Immature natural killer cell (primary cell): ENCODE data around the gene ICE2. TPM values are rescaled to one million over a fixed set of nuclear protein-coding genes. Genes with fewer than 3 reads are reported as not detected.
A peak's percentile ranks its signal among the peaks of the same experiment; 100 is the strongest.

Experiments used
- DNase-seq, 3 donors: peaks; one replicate each; pipeline ENCODE4 v3.0.0; 2022; ENCODE audit warnings: mixed read lengths in 1 of 3
- H3K27ac Mint-ChIP-seq, 6 donors: one replicate each; pipeline ENCODE4 v1.8.0; 2020; ENCODE audit warnings: mixed read lengths in 6 of 6, mild to moderate bottlenecking in 5 of 6, inconsistent platforms in 4 of 6, moderate library complexity in 3 of 6
- H3K27me3 Mint-ChIP-seq, 3 donors: one replicate each; pipeline ENCODE4 v1.8.0; 2020 to 2021; ENCODE audit warnings: low read depth in 3 of 3, mild to moderate bottlenecking in 3 of 3, mixed read lengths in 3 of 3, moderate library complexity in 3 of 3, inconsistent platforms in 1 of 3
- H3K36me3 Mint-ChIP-seq, 3 donors: one replicate each; pipeline ENCODE4 v1.8.0; 2020; ENCODE audit warnings: mixed read lengths in 3 of 3, inconsistent platforms in 2 of 3, mild to moderate bottlenecking in 2 of 3
- H3K4me1 Mint-ChIP-seq, 2 donors: one replicate each; pipeline ENCODE4 v1.8.0; 2020; ENCODE audit warnings: inconsistent platforms in 2 of 2, mild to moderate bottlenecking in 2 of 2, mixed read lengths in 2 of 2, moderate library complexity in 1 of 2
- H3K4me3 Mint-ChIP-seq, 5 donors: one replicate each; pipeline ENCODE4 v1.8.0; 2020; ENCODE audit warnings: mild to moderate bottlenecking in 5 of 5, mixed read lengths in 5 of 5, inconsistent platforms in 3 of 5, moderate library complexity in 3 of 5
- H3K9me3 Mint-ChIP-seq, 6 donors: one replicate each; pipeline ENCODE4 v1.8.0; 2020; ENCODE audit warnings: mild to moderate bottlenecking in 6 of 6, mixed read lengths in 6 of 6, inconsistent platforms in 4 of 6, moderate library complexity in 3 of 6
- polyA plus RNA-seq, 3 donors: library from polyadenylated mRNA; unstranded; fragments of 300-500 nt; fragmentation: Illumina TruSeq; gene quantifications; one replicate each; pipeline ENCODE4 v1.2.3, GENCODE V29; 2021

Gene ICE2
- polyA plus RNA-seq, 3 donors from 2014 or later: 26.5 to 40.7 (median 33.4) TPM

DNA sequence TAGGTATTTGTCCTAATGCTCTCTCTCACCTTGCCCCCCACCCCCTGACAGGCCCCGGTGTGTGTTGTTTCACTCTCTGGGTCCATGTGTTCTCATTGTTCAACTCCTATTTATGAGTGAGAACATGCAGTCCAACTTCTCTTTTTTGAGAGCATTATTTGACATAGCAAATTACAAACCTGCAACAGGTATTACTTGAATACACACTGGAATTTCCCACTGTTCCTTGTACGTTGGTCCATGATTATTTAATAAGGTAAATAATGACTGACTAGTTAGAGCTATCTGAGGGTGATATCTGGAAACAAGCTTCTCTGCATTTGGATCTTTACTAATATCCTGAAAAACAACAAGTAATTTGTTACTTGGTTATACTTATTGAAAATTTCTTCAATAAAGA, 24.1 kb downstream of the ICE2 start:
- no peaks in the 10 kb centered on the region for H3K9me3 Mint-ChIP-seq
- H3K27ac Mint-ChIP-seq: no peak overlapping the region
- H3K4me1 Mint-ChIP-seq: no peaks in the 10 kb centered on the region
- no peak overlapping the region for H3K4me3 Mint-ChIP-seq
- DNase-seq: no peak
- peaks cover 0 to 3% (median 0%) of the 10 kb centered on the region in 3 donors for H3K27me3 Mint-ChIP-seq
- H3K36me3 Mint-ChIP-seq: peaks cover 11 to 36% (median 17%) of the 10 kb centered on the region in 3 donors

GRCh38 chr15:60448668-60449360, 30.1 kb downstream of the ICE2 start:
- H3K27me3 Mint-ChIP-seq: no peaks in the 10 kb centered on the region
- H3K4me1 Mint-ChIP-seq: no peaks in the 10 kb centered on the region
- no peaks in the 10 kb centered on the region for H3K9me3 Mint-ChIP-seq
- H3K36me3 Mint-ChIP-seq: peaks cover 17 to 45% (median 18%) of the 10 kb centered on the region in 3 donors
- H3K27ac Mint-ChIP-seq: no peak overlapping the region
- no peak overlapping the region for H3K4me3 Mint-ChIP-seq
- DNase-seq: no peak

DNA sequence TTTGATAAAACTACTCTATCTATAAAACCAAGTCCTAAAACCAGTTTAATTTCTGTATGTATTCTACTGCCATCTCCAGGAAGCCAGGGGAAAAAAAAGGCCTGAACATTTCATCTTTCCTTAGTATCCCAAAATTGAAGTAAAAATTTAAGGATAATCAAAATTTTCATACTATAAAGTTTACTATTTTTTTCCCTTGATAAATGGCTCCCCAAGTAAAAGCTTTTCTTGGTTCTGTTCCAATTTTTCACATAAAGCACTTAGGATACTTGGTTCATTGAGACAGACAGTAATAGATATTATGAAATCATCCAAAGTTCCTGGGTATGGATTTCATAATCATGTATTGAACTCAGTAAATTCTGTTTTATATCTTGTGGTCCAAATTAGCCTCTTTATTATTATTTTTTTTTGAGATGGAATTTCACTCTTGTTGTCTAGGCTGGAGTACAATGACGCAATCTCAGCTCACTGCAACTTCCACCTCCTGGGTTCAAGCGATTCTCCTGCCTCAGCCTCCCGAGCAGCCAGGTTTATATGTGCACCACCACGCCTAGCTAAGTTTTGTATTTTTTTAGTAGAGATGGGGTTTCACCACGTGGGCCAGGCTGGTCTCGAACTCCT, 34.5 kb downstream of the ICE2 start:
- H3K27me3 Mint-ChIP-seq: peaks cover 0 to 1% (median 0%) of the 10 kb centered on the region in 3 donors
- H3K4me1 Mint-ChIP-seq: no peaks in the 10 kb centered on the region
- no peak overlapping the region for H3K4me3 Mint-ChIP-seq
- H3K27ac Mint-ChIP-seq: no peak overlapping the region
- H3K9me3 Mint-ChIP-seq: no peaks in the 10 kb centered on the region
- peak in 2 of 3 donors; percentile 2 to 5 for DNase-seq
- peaks cover 14 to 26% (median 16%) of the 10 kb centered on the region in 3 donors for H3K36me3 Mint-ChIP-seq

DNA sequence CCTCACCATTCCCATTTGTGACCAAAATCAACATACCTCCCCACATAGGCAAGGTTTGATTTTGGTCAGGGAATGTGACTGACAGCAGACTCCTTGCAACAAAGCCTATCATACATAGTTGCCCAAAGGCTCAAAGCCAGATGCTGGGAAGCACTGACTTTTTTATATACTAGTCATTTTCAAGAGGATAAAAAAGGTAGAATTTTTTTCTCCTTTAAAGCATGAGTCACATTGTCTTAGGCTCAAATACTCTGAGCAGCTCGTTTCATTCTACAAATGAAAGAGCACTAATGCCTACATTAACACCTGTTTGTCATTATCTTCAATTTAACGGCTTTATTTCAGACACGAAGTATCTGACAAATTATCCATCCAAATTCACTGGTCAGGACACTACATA, 36.2 kb downstream of the ICE2 start:
- H3K27ac Mint-ChIP-seq: no peak overlapping the region
- no peak for DNase-seq
- peaks cover 0 to 1% (median 0%) of the 10 kb centered on the region in 3 donors for H3K27me3 Mint-ChIP-seq
- peaks cover 11 to 17% (median 12%) of the 10 kb centered on the region in 3 donors for H3K36me3 Mint-ChIP-seq
- no peaks in the 10 kb centered on the region for H3K9me3 Mint-ChIP-seq
- no peaks in the 10 kb centered on the region for H3K4me1 Mint-ChIP-seq
- H3K4me3 Mint-ChIP-seq: no peak overlapping the region

DNA sequence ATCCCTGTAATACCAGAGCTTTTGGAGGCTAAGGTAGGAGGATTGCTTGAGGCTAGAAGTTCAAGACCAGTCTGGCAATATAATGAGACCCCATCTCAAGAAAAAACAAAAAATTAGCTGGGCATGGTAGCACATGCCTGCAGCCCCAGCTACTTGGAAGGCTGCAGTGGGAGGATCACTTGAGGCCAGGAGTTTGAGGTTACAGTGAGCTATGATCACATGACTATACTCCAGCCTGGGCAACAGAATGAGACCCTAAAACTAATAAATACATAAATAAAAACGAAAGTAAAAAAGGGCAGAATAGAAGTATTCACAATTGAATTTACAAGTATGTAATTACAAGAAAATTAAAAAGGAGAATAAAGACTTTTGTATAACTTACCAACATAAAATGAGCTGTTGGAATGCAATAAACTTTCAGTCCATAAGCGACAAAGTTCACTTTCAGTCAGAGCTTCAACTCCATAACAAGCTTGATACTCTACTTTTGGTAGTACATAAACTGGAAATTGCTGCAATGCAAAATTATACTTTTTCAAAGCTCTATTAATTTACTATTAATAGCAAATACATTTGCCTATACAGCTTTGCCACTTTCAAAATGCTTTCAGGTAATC, 36.8 kb downstream of the ICE2 start:
- no peaks in the 10 kb centered on the region for H3K4me1 Mint-ChIP-seq
- no peak overlapping the region for H3K27ac Mint-ChIP-seq
- peaks cover 0 to 1% (median 0%) of the 10 kb centered on the region in 3 donors for H3K27me3 Mint-ChIP-seq
- H3K9me3 Mint-ChIP-seq: no peaks in the 10 kb centered on the region
- DNase-seq: no peak
- H3K36me3 Mint-ChIP-seq: peaks cover 8 to 16% (median 12%) of the 10 kb centered on the region in 3 donors
- H3K4me3 Mint-ChIP-seq: no peak overlapping the region

- Mint-ChIP-seq H3K27ac (peak overlapping the region in 1 of 6 donors; percentile 5), H3K4me3 (no peak overlapping the region), H3K9me3 (no peaks in the 10 kb centered on the region), H3K36me3 (peaks cover 7 to 13% (median 12%) of the 10 kb centered on the region in 3 donors), H3K4me1 (no peaks in the 10 kb centered on the region), H3K27me3 (peaks cover 0 to 1% (median 0%) of the 10 kb centered on the region in 3 donors)
- no peak for DNase-seq
These were observed 37.6 kb downstream of the ICE2 start for GRCh38 chr15:60441331-60441730.

GRCh38 chr15:60438646-60439045, 40.3 kb downstream of the ICE2 start:
- no peak for DNase-seq
- H3K27me3 Mint-ChIP-seq: peaks cover 0 to 1% (median 0%) of the 10 kb centered on the region in 3 donors
- no peaks in the 10 kb centered on the region for H3K9me3 Mint-ChIP-seq
- peaks cover 12 to 18% (median 13%) of the 10 kb centered on the region in 3 donors for H3K36me3 Mint-ChIP-seq
- H3K27ac Mint-ChIP-seq: no peak overlapping the region
- H3K4me3 Mint-ChIP-seq: no peak overlapping the region
- no peaks in the 10 kb centered on the region for H3K4me1 Mint-ChIP-seq

GRCh38 chr15:60428935-60429334, 50.0 kb downstream of the ICE2 start:
- Mint-ChIP-seq H3K4me1 (no peaks in the 10 kb centered on the region), H3K27ac (no peak overlapping the region), H3K27me3 (no peaks in the 10 kb centered on the region), H3K9me3 (no peaks in the 10 kb centered on the region), H3K4me3 (no peak overlapping the region), H3K36me3 (peaks cover 9 to 33% (median 22%) of the 10 kb centered on the region in 3 donors)
- DNase-seq: no peak

DNA sequence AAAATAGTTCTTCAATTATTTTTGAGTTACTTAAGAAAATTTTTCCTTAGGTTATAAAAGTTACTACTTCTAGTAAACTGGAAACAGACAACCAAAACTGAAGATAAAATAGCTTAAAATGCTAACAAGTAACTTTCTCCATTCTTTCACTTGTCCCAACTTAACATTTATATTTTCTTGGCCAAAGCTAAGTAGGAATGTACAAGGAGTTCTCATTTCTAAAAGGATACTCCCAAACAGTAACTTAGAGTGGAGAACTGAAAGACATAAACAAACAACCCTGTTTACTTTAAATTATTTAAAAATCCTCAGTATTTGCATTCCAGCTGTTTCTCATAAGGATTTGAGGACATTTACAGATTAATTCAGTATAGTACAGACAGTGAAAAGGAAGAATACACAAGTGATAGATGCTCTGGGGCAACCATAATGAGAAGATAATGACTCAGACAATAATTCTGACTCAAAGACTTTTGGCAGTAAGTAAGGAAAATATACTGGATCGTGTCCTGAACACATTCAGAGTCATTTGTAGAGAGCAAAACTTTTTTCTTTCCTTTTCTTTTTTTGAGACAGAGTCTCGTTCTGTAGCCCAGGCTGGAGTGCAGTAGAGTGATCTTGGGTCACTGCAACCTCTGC, 52.0 kb downstream of the ICE2 start:
- peaks cover 9 to 42% (median 24%) of the 10 kb centered on the region in 3 donors for H3K36me3 Mint-ChIP-seq
- no peak overlapping the region for H3K4me3 Mint-ChIP-seq
- H3K9me3 Mint-ChIP-seq: no peaks in the 10 kb centered on the region
- DNase-seq: no peak
- no peaks in the 10 kb centered on the region for H3K4me1 Mint-ChIP-seq
- H3K27me3 Mint-ChIP-seq: no peaks in the 10 kb centered on the region
- no peak overlapping the region for H3K27ac Mint-ChIP-seq

DNA sequence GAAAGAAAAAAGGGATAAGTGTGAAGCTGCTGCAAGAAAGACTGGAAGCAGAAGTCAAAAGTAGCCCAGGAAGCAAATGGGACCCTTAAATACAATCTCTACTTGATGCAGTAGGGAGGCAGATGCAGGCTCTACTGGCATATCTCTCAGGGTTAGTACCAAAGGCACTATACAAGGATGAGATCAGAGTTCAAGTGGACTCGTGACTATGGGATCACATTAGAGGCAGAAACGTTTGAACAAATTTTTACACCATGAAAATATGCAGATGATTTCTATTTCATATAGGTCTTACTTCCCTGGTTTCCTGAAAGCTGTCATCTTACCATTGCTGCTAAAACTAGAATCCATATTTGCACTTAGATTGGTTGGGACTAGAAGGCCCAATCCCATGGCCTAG, 53.5 kb downstream of the ICE2 start:
- Mint-ChIP-seq H3K4me1 (no peaks in the 10 kb centered on the region), H3K27ac (no peak overlapping the region), H3K36me3 (peaks cover 10 to 35% (median 19%) of the 10 kb centered on the region in 3 donors), H3K4me3 (no peak overlapping the region), H3K9me3 (no peaks in the 10 kb centered on the region), H3K27me3 (no peaks in the 10 kb centered on the region)
- no peak for DNase-seq

- no peaks in the 10 kb centered on the region for H3K4me1 Mint-ChIP-seq
- peaks cover 9 to 30% (median 15%) of the 10 kb centered on the region in 3 donors for H3K36me3 Mint-ChIP-seq
- H3K27ac Mint-ChIP-seq: peak overlapping the region in 4 of 6 donors; percentile 22 to 43 (median 31)
- H3K4me3 Mint-ChIP-seq: no peak overlapping the region
- no peaks in the 10 kb centered on the region for H3K27me3 Mint-ChIP-seq
- no peak for DNase-seq
- H3K9me3 Mint-ChIP-seq: no peaks in the 10 kb centered on the region
These were observed 54.9 kb downstream of the ICE2 start for GRCh38 chr15:60424006-60424405.

DNA sequence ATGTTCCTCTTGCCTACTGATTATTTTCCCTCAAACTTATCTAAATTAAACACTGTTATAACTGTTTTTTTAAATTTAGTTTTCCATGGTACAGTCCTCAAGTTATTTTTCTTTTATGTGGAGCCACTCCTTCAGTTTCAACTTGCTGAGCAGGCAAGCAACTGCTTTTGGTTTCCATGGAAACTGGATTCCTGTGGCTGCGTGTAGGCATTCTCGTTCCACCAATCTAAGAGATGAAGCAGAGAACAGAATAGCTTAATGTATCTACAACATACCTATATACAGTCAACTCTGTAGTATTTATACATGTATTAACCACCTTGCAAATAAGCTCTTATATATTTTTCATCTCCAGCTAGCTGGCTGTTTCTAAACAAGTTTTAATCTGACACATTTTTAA, 55.4 kb downstream of the ICE2 start:
- H3K4me3 Mint-ChIP-seq: no peak overlapping the region
- H3K27me3 Mint-ChIP-seq: no peaks in the 10 kb centered on the region
- H3K36me3 Mint-ChIP-seq: peaks cover 9 to 29% (median 15%) of the 10 kb centered on the region in 3 donors
- no peaks in the 10 kb centered on the region for H3K4me1 Mint-ChIP-seq
- no peak overlapping the region for H3K27ac Mint-ChIP-seq
- no peak for DNase-seq
- no peaks in the 10 kb centered on the region for H3K9me3 Mint-ChIP-seq

DNA sequence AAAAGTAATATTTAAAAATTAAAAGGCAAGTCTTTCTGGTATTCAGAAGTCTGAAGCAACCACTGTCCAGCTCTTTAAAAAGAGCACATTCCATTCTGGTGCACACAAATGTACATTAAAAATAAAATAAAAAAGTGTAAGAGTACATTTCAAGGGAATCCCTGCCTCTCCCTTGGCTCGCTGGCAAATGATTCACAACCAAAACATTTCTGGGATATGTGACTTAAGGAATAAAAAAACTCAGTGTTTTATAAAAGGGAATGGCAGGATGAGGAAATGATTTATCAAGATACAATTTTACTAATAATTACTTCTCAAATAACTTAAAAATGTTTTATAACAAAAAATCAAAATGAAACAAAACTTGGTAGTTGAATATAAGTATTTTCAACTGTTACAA, 57.4 kb downstream of the ICE2 start:
- H3K9me3 Mint-ChIP-seq: no peaks in the 10 kb centered on the region
- H3K4me3 Mint-ChIP-seq: no peak overlapping the region
- H3K27me3 Mint-ChIP-seq: no peaks in the 10 kb centered on the region
- no peak overlapping the region for H3K27ac Mint-ChIP-seq
- peaks cover 0 to 2% of the 10 kb centered on the region in 2 donors for H3K4me1 Mint-ChIP-seq
- DNase-seq: no peak
- peaks cover 9 to 19% (median 9%) of the 10 kb centered on the region in 3 donors for H3K36me3 Mint-ChIP-seq
